GM12872 (cell line): ENCODE data around the gene E2F4.
A peak's percentile ranks its signal among the peaks of the same experiment; 100 is the strongest.

Experiments
- CTCF ChIP-seq: IDR thresholded peaks from 3 replicates; pipeline ENCODE4 v1.5.1; 2011; ENCODE audit warnings: low read depth, mild to moderate bottlenecking, low read length, moderate library complexity; ENCODE audit not compliant: insufficient read depth

The E2F4 gene

GRCh38 chr16:67181346-67181745, 10.6 kb upstream of the E2F4 start:
- TF ChIP-seq CTCF: no peak

- TF ChIP-seq CTCF: no peak
Observed at GRCh38 chr16:67182288-67182687, 9.7 kb upstream of the E2F4 start.

- TF ChIP-seq CTCF: no peak
Observed at GRCh38 chr16:67183284-67183626, 8.7 kb upstream of the E2F4 start.

- TF ChIP-seq CTCF: no peak
Observed at GRCh38 chr16:67183627-67184452, 8.1 kb upstream of the E2F4 start, which contains the start of gene MATCAP1. MATCAP1 (minus strand) TSS chr16:67183963; CDS start chr16:67180610, 3,353 bp downstream.

- TF ChIP-seq CTCF: no peak
Observed at GRCh38 chr16:67184453-67184994, 7.4 kb upstream of the E2F4 start.

GRCh38 chr16:67184995-67185650, 6.8 kb upstream of the E2F4 start:
- TF ChIP-seq CTCF: peak; percentile 87

GRCh38 chr16:67185651-67186134, 6.3 kb upstream of the E2F4 start:
- TF ChIP-seq CTCF: no peak
